Osteoblast (primary cell): ENCODE data around the gene WASL. TPM values are rescaled to one million over a fixed set of nuclear protein-coding genes. Genes with fewer than 3 reads are reported as not detected.

ENCODE experiments used
- DNase-seq: peaks from one replicate; pipeline ENCODE4 v3.0.0; 2011; ENCODE audit warnings: low spot score, mixed read lengths; ENCODE audit not compliant: insufficient read length; ENCODE audit errors: missing footprints
- H2AFZ ChIP-seq: 2 replicates; pipeline ENCODE4 v1.6.0; 2011; ENCODE audit warnings: mild to moderate bottlenecking, low read length
- H3K27ac ChIP-seq: 2 replicates; pipeline ENCODE4 v1.5.1; 2011; ENCODE audit warnings: mild to moderate bottlenecking, low read depth, low read length, moderate library complexity
- H3K27me3 ChIP-seq: 2 replicates; pipeline ENCODE4 v1.6.0; 2012; ENCODE audit warnings: mild to moderate bottlenecking, control low read depth, inconsistent platforms, low read length, moderate library complexity; ENCODE audit not compliant: insufficient read depth
- H3K36me3 ChIP-seq: 2 replicates; pipeline ENCODE4 v1.5.1; 2011; ENCODE audit warnings: mild to moderate bottlenecking, low read length, control low read depth, moderate library complexity; ENCODE audit not compliant: insufficient read depth
- H3K4me1 ChIP-seq: 2 replicates; pipeline ENCODE4 v1.5.1; 2011; ENCODE audit warnings: mild to moderate bottlenecking, low read length, control low read depth, moderate library complexity; ENCODE audit not compliant: insufficient read depth
- H3K4me2 ChIP-seq: 2 replicates; pipeline ENCODE4 v1.6.0; 2011; ENCODE audit warnings: mild to moderate bottlenecking, low read length; ENCODE audit not compliant: insufficient read depth
- H3K4me3 ChIP-seq: fragments of 200-600 bp; sonication (generic); 3 replicates; pipeline ENCODE4 v1.5.1; 2012; ENCODE audit warnings: mild to moderate bottlenecking, low read length, inconsistent platforms; ENCODE audit not compliant: insufficient read depth
- H3K79me2 ChIP-seq: 2 replicates; pipeline ENCODE4 v1.6.0; 2012; ENCODE audit warnings: mild to moderate bottlenecking, low read length, control low read depth, inconsistent platforms; ENCODE audit not compliant: insufficient read depth
- H3K9me3 ChIP-seq: 2 replicates; pipeline ENCODE4 v1.5.1; 2011; ENCODE audit warnings: low read depth, low read length, control low read depth
- H4K20me1 ChIP-seq: 2 replicates; pipeline ENCODE4 v1.6.0; 2012; ENCODE audit warnings: mild to moderate bottlenecking, low read length, control low read depth; ENCODE audit not compliant: insufficient read depth
- CTCF ChIP-seq: IDR thresholded peaks from 2 replicates; pipeline ENCODE4 v1.5.1; 2011; ENCODE audit warnings: mild to moderate bottlenecking, low read depth, low read length, moderate library complexity; ENCODE audit errors: extremely low read depth
- total RNA-seq: library from RNA; depleted of rRNA; stranded (reverse); fragments of >200 nt; gene quantifications from 2 replicates; pipeline ENCODE4 v1.2.3, GENCODE V29; 2012

Gene WASL
- total RNA-seq, 1 donor, result 23.2 TPM

GRCh38 chr7:123751821-123752220 lies 3.0 kb upstream of the WASL start:
- no peaks in the 10 kb centered on the region for H3K9me3 ChIP-seq
- H3K4me1 ChIP-seq, result peaks cover 7% of the 10 kb centered on the region
- no peak overlapping the region for H3K27ac ChIP-seq
- H3K4me3 ChIP-seq, result no peak overlapping the region
- H3K36me3 ChIP-seq, result no peaks in the 10 kb centered on the region
- H2AFZ ChIP-seq, result no peak overlapping the region
- DNase-seq, result no peak
- H3K27me3 ChIP-seq, result no peaks in the 10 kb centered on the region
- peaks cover 14% of the 10 kb centered on the region for H3K79me2 ChIP-seq
- no peak for TF ChIP-seq CTCF
- no peak overlapping the region for H3K4me2 ChIP-seq
- H4K20me1 ChIP-seq, result peaks cover 13% of the 10 kb centered on the region

- no peak overlapping the region for H3K4me2 ChIP-seq
- no peak for TF ChIP-seq CTCF
- DNase-seq, result no peak
- H3K4me1 ChIP-seq, result peaks cover 18% of the 10 kb centered on the region
- peaks cover 25% of the 10 kb centered on the region for H4K20me1 ChIP-seq
- no peak overlapping the region for H3K27ac ChIP-seq
- peaks cover 26% of the 10 kb centered on the region for H3K79me2 ChIP-seq
- H3K9me3 ChIP-seq, result no peaks in the 10 kb centered on the region
- H2AFZ ChIP-seq, result no peak overlapping the region
- no peaks in the 10 kb centered on the region for H3K36me3 ChIP-seq
- no peaks in the 10 kb centered on the region for H3K27me3 ChIP-seq
- no peak overlapping the region for H3K4me3 ChIP-seq
Observed at GRCh38 chr7:123750389-123751230, 1.8 kb upstream of the WASL start.

GRCh38 chr7:123749537-123749857 lies 694 bp upstream of the WASL start:
- H3K79me2 ChIP-seq, result peaks cover 37% of the 10 kb centered on the region
- H2AFZ ChIP-seq, result peak overlapping the region; percentile 97
- H3K36me3 ChIP-seq, result no peaks in the 10 kb centered on the region
- no peak for TF ChIP-seq CTCF
- H4K20me1 ChIP-seq, result peaks cover 36% of the 10 kb centered on the region
- peak overlapping the region; percentile 87 for H3K27ac ChIP-seq
- no peaks in the 10 kb centered on the region for H3K9me3 ChIP-seq
- H3K4me2 ChIP-seq, result peak overlapping the region; percentile 88
- peaks cover 18% of the 10 kb centered on the region for H3K4me1 ChIP-seq
- H3K27me3 ChIP-seq, result no peaks in the 10 kb centered on the region
- peak; percentile 95 for DNase-seq
- peak overlapping the region; percentile 90 for H3K4me3 ChIP-seq

- TF ChIP-seq CTCF, result no peak
Observed at GRCh38 chr7:123748171-123748733, 551 bp downstream of the WASL start.

More at GRCh38 chr7:123748171-123748733, 551 bp downstream of the WASL start:
- Histone ChIP-seq H3K79me2 (peaks cover 49% of the 10 kb centered on the region), H3K4me3 (peak overlapping the region; percentile 90), H3K27ac (peak overlapping the region; percentile 87), H3K4me2 (peak overlapping the region; percentile 95), H4K20me1 (peaks cover 47% of the 10 kb centered on the region), H3K36me3 (no peaks in the 10 kb centered on the region), H3K27me3 (no peaks in the 10 kb centered on the region), H3K9me3 (no peaks in the 10 kb centered on the region), H3K4me1 (peaks cover 18% of the 10 kb centered on the region), H2AFZ (peak overlapping the region; percentile 92)
- peak; percentile 80 for DNase-seq
